ENCODE measurements around the gene INPP5A.
"Not testable (repeated sequence)": the region's sequence is repeated elsewhere in the genome, so short reads cannot be mapped to it uniquely, and the experiment has no call there.

The INPP5A gene

DNA sequence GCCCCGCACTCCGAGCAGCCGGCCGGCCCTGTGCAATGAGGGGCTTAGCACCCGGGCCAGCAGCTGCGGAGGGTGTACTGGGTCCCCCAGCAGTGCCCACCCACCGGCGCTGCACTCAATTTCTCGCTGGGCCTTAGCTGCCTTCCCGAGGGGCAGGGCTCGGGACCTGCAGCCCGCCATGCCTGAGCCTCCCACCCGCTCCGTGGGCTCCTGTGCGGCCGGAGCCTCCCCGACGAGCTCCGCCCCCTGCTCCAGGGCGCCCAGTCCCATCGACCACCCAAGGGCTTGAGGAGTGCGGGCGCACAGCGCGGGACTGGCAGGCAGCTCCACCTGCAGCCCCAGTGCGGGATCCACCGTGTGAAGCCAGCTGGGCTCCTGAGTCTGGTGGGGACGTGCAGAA, 143.2 kb downstream of the INPP5A start:
- not testable (repeated sequence) for H3K4me3 ChIP-seq (ENCODE audit: low read length); H3K4me1 ChIP-seq (ENCODE audit: control insufficient read depth, insufficient read depth, low read length); H3K36me3 ChIP-seq (ENCODE audit: control insufficient read depth, insufficient read depth, low read length); H3K9ac ChIP-seq (ENCODE audit: low read length); H3K27ac ChIP-seq (ENCODE audit: low read depth, low read length); H3K27me3 ChIP-seq (ENCODE audit: control insufficient read depth, insufficient read depth, low read length)

- H3K27ac ChIP-seq (ENCODE audit: low read depth, low read length), result no peak overlapping the region
- H3K36me3 ChIP-seq (ENCODE audit: control insufficient read depth, insufficient read depth, low read length), result no peaks in the 10 kb centered on the region
- no peaks in the 10 kb centered on the region for H3K4me1 ChIP-seq (ENCODE audit: control insufficient read depth, insufficient read depth, low read length)
- H3K9ac ChIP-seq (ENCODE audit: low read length), result no peak overlapping the region
- H3K4me3 ChIP-seq (ENCODE audit: low read length), result no peak overlapping the region
- no peaks in the 10 kb centered on the region for H3K27me3 ChIP-seq (ENCODE audit: control insufficient read depth, insufficient read depth, low read length)
Measured at GRCh38 chr10:132681858-132682755, 144.5 kb downstream of the INPP5A start.

DNA sequence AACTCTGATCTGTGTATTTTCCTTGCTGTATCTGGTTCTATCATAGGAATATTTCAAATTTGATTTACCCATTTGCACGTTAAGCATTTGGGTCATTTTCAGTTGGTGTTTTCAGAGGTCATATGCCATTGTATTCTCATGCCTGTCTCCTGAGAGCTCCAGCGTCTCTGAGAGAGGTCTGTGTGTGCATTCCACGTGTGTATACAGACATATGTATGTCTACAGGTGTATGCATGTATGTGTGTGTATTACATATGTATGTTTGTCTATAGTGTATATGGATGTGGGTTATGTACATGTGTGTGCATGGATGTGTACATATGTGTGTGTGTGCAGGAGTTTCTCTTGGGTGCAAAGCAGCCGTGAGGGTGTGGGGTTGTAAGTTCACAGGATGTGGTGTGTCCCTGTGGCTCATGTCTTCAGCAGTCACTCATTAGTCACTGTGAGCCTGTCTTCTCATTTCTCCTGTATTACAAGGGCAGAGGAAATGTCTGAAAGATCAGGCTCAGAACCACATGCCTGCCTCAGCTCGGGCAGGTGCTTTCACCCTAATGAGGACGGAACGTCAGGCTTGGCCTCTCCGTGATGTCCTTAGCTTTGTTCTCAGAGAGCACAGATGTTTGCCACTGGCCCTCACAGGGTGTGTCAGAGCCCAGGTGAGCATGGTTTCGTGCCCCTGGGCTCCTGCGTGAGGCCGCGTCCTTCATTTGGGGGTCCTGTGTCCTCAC, 146.7 kb downstream of the INPP5A start:
- Histone ChIP-seq H3K27me3 (ENCODE audit: control insufficient read depth, insufficient read depth, low read length) (no peaks in the 10 kb centered on the region), H3K36me3 (ENCODE audit: control insufficient read depth, insufficient read depth, low read length) (no peaks in the 10 kb centered on the region), H3K9ac (ENCODE audit: low read length) (no peak overlapping the region), H3K27ac (ENCODE audit: low read depth, low read length) (no peak overlapping the region), H3K4me1 (ENCODE audit: control insufficient read depth, insufficient read depth, low read length) (no peaks in the 10 kb centered on the region), H3K4me3 (ENCODE audit: low read length) (no peak overlapping the region)

DNA sequence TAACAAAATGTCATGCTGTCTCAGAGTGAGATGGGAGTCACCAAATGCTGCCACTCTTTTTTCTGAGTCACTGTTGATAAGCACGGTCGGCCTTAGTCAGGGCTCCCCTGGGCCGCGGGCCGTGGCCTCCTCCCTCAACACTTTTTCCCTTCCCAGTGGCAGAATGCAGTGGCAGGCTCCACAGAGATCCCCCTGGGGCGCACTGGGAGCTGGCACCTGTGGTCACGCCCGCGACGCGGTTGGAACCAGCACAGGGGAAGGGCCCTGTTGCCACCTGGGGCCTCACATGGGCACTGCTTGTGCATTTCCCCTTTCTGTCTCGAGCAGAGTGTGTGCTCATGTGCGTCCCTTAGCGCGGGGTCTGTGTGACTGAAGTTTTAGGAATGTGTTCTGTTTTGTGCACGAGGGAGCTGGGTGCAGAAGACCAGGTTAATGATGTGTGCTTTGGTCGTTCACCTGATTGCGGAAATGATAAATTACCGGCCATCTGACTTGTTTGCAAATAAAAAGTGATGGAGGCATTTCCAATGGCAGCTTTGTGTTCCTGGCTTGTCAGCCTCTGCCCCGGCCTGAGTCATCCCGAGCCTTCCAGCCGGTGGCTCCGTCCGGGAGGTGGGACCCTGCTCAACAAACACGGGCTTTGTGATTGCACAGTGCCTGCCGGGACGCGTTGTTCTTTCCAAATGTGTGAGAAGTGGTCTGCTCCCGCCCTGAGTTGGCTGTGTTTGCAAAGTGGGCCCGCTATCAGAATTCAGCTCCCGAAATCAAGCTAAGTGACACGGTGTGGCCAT, 147.7 kb downstream of the INPP5A start:
- no peak overlapping the region for H3K9ac ChIP-seq (ENCODE audit: low read length)
- H3K4me3 ChIP-seq (ENCODE audit: low read length), result no peak overlapping the region
- H3K4me1 ChIP-seq (ENCODE audit: control insufficient read depth, insufficient read depth, low read length), result no peaks in the 10 kb centered on the region
- H3K27ac ChIP-seq (ENCODE audit: low read depth, low read length), result no peak overlapping the region
- H3K36me3 ChIP-seq (ENCODE audit: control insufficient read depth, insufficient read depth, low read length), result no peaks in the 10 kb centered on the region
- no peaks in the 10 kb centered on the region for H3K27me3 ChIP-seq (ENCODE audit: control insufficient read depth, insufficient read depth, low read length)

- Histone ChIP-seq H3K27ac (ENCODE audit: low read depth, low read length) (no peak overlapping the region), H3K36me3 (ENCODE audit: control insufficient read depth, insufficient read depth, low read length) (no peaks in the 10 kb centered on the region), H3K4me1 (ENCODE audit: control insufficient read depth, insufficient read depth, low read length) (no peaks in the 10 kb centered on the region), H3K27me3 (ENCODE audit: control insufficient read depth, insufficient read depth, low read length) (no peaks in the 10 kb centered on the region), H3K4me3 (ENCODE audit: low read length) (no peak overlapping the region), H3K9ac (ENCODE audit: low read length) (no peak overlapping the region)
Measured at GRCh38 chr10:132685921-132686680, 148.5 kb downstream of the INPP5A start.

- Histone ChIP-seq H3K4me3 (ENCODE audit: low read length) (no peak overlapping the region), H3K36me3 (ENCODE audit: control insufficient read depth, insufficient read depth, low read length) (no peaks in the 10 kb centered on the region), H3K9ac (ENCODE audit: low read length) (no peak overlapping the region), H3K27me3 (ENCODE audit: control insufficient read depth, insufficient read depth, low read length) (no peaks in the 10 kb centered on the region), H3K27ac (ENCODE audit: low read depth, low read length) (no peak overlapping the region), H3K4me1 (ENCODE audit: control insufficient read depth, insufficient read depth, low read length) (no peaks in the 10 kb centered on the region)
Measured at GRCh38 chr10:132687181-132687892, 149.8 kb downstream of the INPP5A start.

- no peak overlapping the region for H3K27ac ChIP-seq (ENCODE audit: low read depth, low read length)
- H3K4me3 ChIP-seq (ENCODE audit: low read length), result no peak overlapping the region
- H3K36me3 ChIP-seq (ENCODE audit: control insufficient read depth, insufficient read depth, low read length), result no peaks in the 10 kb centered on the region
- no peak overlapping the region for H3K9ac ChIP-seq (ENCODE audit: low read length)
- H3K27me3 ChIP-seq (ENCODE audit: control insufficient read depth, insufficient read depth, low read length), result no peaks in the 10 kb centered on the region
- H3K4me1 ChIP-seq (ENCODE audit: control insufficient read depth, insufficient read depth, low read length), result no peaks in the 10 kb centered on the region
Measured at GRCh38 chr10:132687893-132688579, 150.4 kb downstream of the INPP5A start.

GRCh38 chr10:132688580-132689420, 151.2 kb downstream of the INPP5A start:
- H3K4me1 ChIP-seq (ENCODE audit: control insufficient read depth, insufficient read depth, low read length), result no peaks in the 10 kb centered on the region
- H3K36me3 ChIP-seq (ENCODE audit: control insufficient read depth, insufficient read depth, low read length), result no peaks in the 10 kb centered on the region
- H3K27ac ChIP-seq (ENCODE audit: low read depth, low read length), result no peak overlapping the region
- no peak overlapping the region for H3K9ac ChIP-seq (ENCODE audit: low read length)
- no peaks in the 10 kb centered on the region for H3K27me3 ChIP-seq (ENCODE audit: control insufficient read depth, insufficient read depth, low read length)
- no peak overlapping the region for H3K4me3 ChIP-seq (ENCODE audit: low read length)

- no peak overlapping the region for H3K9ac ChIP-seq (ENCODE audit: low read length)
- H3K4me3 ChIP-seq (ENCODE audit: low read length), result no peak overlapping the region
- H3K27ac ChIP-seq (ENCODE audit: low read depth, low read length), result no peak overlapping the region
- no peaks in the 10 kb centered on the region for H3K36me3 ChIP-seq (ENCODE audit: control insufficient read depth, insufficient read depth, low read length)
- no peaks in the 10 kb centered on the region for H3K27me3 ChIP-seq (ENCODE audit: control insufficient read depth, insufficient read depth, low read length)
- no peaks in the 10 kb centered on the region for H3K4me1 ChIP-seq (ENCODE audit: control insufficient read depth, insufficient read depth, low read length)
Measured at GRCh38 chr10:132689721-132690360, 152.3 kb downstream of the INPP5A start.

- no peaks in the 10 kb centered on the region for H3K27me3 ChIP-seq (ENCODE audit: control insufficient read depth, insufficient read depth, low read length)
- no peaks in the 10 kb centered on the region for H3K4me1 ChIP-seq (ENCODE audit: control insufficient read depth, insufficient read depth, low read length)
- H3K4me3 ChIP-seq (ENCODE audit: low read length), result no peak overlapping the region
- no peak overlapping the region for H3K9ac ChIP-seq (ENCODE audit: low read length)
- no peak overlapping the region for H3K27ac ChIP-seq (ENCODE audit: low read depth, low read length)
- no peaks in the 10 kb centered on the region for H3K36me3 ChIP-seq (ENCODE audit: control insufficient read depth, insufficient read depth, low read length)
Measured at GRCh38 chr10:132690401-132690800, 152.8 kb downstream of the INPP5A start.

All from rectal smooth muscle tissue (tissue), 1 donor.